GM18861 (cell line): ENCODE results near the gene POLR3GL.

ENCODE experiments used
- ATAC-seq: cut with Tn5 transposase; IDR thresholded peaks from one replicate; pipeline ENCODE4 v1.9.1; 2021; ENCODE audit not compliant: unreplicated experiment

Gene POLR3GL

DNA sequence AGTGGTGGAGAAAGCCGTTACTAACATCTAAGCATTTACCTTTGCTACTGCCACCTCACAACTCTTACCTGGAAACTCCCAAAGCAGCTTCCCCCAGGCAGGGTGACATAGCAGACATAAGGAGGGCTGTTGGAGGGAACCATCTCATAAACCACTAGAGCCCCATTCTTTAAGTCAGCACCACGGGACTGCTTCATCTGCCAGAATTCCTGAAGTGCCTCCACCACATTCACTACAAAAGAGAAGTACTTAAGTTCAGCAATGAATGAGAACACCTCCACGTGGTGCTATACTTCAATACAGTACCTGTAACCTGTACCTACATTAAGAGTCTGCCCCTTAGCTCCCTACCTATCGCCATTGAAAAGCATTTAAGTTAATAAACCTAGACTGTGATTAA lies 16.9 kb upstream of the POLR3GL start:
- no peak for ATAC-seq

DNA sequence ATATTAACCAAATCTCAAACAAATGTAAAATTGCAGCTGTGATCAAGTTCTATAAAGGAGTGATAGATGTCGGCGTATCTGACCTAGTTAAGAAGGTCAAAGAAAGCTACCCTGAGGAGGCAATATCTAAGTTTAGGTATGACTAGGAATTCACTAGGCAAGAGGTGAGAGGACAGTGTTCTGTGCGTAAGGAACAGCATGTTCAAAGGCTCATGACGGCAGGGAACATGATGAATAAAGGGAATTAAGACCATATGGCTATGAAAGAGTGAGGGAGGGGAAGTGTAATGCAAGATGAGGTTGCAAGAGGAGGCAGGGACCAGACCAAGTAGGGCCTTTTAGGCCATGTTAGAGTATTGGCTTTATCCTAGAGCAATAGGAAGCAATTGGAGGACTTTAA lies 15.3 kb upstream of the POLR3GL start:
- no peak for ATAC-seq

DNA sequence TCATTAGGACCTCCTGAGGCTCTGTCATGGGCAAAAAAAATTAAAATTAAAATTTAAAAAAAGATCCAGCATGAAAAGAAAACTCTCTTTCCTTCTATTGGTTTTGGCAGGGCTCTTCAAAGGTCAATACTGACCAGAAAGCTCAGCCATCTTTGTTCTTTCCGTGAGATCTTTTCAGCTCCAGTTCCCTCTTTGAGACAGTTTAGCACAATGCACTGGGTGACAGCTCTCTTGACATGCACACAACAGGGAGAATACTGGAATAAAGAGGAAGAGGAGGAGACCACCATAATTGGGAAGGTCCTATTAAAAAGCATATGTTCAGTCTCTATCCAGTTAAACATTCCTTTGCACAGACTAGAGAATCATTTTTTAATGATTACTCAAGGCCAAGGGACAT lies 13.0 kb upstream of the POLR3GL start:
- ATAC-seq: no peak

- no peak for ATAC-seq
These were observed 11.6 kb upstream of the POLR3GL start for GRCh38 chr1:145952903-145953302.

DNA sequence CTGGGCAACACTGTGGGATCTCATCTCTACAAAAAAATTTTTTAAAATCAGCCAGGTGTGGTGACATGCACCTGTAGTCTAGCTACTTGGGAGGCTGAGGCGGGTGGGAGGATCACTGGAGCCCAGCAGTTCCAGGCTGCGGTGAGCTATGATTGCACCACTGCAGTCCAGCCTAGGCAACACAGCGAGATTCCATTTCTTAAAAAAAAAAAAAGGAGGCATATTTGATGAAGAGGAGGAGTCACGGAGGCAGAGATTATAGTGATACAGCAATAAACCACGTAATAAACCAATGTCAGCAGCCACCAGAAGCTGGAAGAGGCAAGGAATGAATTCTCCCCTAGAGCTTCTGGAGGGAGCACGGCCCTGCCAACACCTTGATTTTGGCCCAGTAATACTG lies 10.6 kb upstream of the POLR3GL start:
- ATAC-seq: no peak

DNA sequence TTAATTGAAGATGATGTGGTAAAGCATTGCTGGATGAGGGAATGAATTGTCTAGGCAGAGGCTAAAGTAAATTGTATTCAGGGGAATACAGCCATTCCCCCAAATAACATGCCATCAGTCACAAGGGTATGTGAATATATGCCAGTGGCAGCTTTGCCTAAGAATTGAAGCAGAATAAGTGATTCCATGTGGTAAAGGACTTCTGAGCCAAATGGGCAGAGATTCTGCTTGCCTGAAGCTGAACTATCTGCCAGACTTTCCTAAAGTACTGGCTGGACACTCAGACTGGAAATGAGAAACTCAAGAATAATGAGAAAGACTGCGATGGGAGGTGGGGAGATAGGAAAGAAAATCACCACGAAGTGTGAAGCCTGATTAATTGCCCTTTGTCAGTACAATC lies 9.1 kb upstream of the POLR3GL start:
- ATAC-seq: no peak

DNA sequence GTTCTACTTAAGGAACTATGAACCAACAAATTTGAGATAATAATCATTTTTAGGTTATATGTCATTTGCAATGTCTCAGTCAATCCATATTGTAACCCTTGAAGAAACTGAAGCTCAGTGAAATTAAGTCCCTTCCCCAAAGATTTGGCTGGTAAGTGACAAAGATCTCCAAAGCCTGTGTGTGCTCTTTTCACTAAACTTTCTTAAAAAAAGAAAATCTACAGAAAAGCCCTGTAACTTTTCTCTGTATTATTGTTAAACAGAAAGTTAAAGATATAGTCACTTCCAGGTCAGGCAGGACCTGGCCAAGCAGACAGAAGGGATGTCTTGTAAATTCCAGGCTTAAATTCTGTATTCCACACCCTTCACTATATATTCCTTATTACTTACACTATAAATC lies 8.1 kb upstream of the POLR3GL start:
- ATAC-seq: no peak

DNA sequence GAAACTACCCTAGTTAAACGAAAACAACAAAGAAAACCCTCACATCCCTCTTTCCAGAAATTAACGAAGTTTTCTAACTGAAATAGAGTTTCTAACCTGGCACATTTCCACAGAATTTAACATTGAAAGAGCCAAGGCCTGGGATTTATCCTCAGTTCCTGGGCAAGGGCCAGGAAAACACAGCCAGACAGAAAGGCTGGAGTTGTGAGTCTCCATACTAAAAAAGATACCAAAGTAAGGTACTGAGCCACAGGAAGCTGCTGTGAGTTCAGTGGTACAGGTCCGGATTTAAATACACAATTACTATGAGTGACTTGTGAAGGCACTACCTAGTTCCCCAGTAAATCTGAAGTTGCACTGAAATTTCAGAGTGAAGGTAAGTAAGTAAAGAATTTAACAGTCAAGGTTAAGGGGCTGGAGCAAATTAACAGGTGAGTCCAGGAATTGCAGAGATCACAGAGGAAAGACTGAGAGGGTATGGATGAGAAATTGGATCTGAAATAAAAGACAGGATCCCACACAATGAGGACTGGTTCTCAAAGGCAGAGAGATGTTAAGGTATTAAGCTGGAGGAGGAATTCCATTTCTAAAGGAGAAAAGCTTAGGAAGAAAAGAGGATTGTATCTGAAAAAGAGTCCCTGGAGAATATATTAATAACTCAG lies 7.6 kb upstream of the POLR3GL start:
- no peak for ATAC-seq

DNA sequence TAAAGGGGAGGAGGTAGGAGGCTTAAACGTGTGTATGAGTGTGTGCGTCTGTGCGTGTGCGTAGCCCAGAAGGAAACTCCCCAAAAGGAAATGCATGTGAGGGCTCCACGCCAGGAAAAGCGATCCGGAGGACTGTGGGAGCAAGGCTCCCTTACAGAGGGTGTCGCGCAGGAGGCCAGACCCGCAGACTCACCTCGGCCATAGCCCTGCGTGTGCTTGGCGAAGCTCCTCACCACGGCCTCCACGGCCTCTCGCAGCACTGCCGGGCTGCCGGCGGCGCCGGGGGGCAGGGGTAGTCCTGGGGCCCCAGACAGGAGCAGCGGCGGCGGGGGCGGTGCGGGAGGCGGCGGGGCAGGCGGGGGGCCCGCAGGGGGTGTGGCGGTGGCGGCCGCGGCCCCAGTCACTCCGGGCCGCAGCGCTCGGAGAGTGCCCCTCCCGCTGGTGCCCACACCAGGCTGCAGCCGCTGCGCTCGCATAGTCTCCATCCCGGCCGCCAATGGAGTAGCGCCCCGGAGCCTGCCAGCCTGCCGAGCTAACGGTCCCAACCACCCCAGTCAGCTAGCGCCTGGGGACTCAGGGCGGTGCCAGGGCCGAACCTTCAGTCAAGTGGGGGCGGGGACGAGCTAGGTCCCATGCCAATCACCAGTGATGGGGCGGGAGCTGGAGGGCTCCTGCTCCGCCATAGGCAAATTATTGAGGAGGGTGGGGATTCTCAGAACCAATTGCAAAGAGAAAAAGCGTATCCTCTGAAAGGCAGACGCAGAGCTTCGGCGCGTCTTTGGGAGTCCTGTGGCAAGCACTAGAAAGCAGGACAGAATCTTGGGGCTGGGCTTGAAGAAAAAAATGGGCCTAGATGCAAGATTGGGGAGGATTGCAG lies 6.8 kb upstream of the POLR3GL start, which contains the start of gene LIX1L:
Gene LIX1L, minus strand, starts transcription at position 575 of the 877 bp plus-strand sequence. Its CDS starts 90 bp downstream, at position 485.
- peak; percentile 72 for ATAC-seq

GRCh38 chr1:145958734-145959133 lies 5.8 kb upstream of the POLR3GL start:
- ATAC-seq: no peak

GRCh38 chr1:145959333-145959732 lies 5.2 kb upstream of the POLR3GL start:
- no peak for ATAC-seq

- ATAC-seq: no peak
These were observed 4.5 kb upstream of the POLR3GL start for GRCh38 chr1:145959957-145960467.

DNA sequence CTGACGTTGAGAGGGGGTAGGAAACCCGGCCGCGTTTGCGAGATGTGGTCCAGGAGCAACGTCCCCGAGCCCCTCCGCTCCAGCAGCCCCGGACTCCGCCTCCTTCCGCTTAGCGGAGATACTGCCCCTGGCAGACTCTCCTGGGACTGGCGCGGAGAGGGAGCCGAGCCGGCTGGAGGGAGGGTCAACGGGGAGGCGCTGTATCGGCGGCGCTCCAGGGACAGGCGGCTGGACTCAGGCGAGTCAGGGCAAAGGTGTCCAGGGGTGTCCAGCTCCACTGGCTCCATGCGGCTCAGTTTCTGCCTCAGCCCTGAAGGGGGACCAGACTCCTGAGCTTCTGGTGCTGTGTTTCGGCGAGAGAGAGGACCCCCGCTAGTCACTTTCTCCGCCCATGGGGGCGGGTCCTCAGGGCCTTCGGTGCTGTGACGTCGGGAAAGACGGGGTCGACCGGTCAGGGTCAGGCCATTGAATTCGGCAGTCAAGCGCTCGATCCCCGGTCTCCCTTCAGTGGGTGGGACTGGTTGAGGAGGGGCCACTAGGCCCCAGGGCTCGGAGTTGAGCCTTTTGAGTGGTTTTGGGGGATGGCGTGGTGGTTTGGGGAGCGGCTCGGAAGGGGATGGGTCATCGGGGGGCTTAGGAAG lies 3.9 kb upstream of the POLR3GL start:
- no peak for ATAC-seq

DNA sequence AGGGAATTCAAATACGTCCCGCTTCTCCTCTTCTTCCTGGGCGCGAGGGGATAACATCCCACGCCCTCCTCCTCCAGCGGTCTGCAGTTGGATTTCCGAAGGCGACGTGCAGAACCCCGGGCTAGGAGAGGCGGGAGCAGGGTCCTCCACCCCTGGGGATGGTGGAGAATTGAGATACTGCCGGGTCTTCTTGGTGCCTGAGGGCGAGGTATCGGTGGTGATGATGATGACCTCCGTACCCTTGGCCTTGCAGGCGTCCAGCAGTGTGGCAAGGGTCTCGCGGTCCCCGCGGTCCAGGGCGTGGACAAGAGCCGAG lies 3.4 kb upstream of the POLR3GL start:
- no peak for ATAC-seq

DNA sequence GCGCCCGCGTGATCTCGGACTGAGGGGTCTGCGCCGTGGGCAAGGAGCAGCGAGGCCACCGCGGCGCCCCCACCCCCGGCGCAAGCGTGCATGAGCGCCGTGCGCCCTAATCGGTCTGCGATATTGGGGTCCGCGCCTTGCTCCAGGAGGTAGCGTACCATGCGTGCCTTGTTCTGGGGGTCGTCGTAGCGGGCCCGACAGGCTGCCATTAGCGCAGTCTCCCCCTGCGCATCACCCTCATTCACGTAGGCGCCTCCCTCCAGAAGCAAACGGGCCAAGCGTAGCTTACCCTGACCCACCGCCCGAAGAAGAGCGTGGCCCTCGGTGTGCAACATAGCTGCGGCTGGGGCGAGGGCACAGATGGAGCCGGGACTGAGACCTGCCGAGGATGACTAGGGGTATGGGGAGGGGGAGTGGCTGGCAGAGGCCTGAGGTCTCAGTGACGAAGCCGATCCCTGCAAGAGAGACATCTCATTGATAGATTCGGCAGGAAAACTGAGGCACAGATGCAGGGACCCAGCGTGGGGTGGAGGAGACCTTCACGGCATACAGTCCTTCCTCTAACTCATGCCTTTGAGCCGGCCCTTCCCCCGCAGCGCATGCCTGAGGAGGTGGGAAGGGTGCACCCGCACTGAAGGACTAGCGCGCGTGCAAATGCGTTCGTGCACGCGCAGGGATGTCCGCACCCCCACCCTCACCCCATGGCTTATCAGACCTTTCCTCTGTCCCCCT lies 2.9 kb upstream of the POLR3GL start:
- ATAC-seq: no peak

GRCh38 chr1:145962157-145963102 lies 2.1 kb upstream of the POLR3GL start:
- ATAC-seq: no peak

- no peak for ATAC-seq
These were observed 1.0 kb upstream of the POLR3GL start for GRCh38 chr1:145963265-145964019.

- ATAC-seq: no peak
These were observed 742 bp downstream of the POLR3GL start for GRCh38 chr1:145965119-145965744.

GRCh38 chr1:145967288-145967687 lies 2.8 kb downstream of the POLR3GL start:
- no peak for ATAC-seq
